NCI-H2107 treated with DMSO at 0.1 percent for 48 hours (cell line): Measurements from ENCODE around the gene AAR2.

Experiments
- DNase-seq: peaks from one replicate; lab custom pipeline; 2025; ENCODE audit not compliant: unreplicated experiment; lab: John Stamatoyannopoulos, UW

Gene AAR2

GRCh38 chr20:36259177-36260061, 23.1 kb downstream of the AAR2 start:
- DNase-seq, result no peak

DNA sequence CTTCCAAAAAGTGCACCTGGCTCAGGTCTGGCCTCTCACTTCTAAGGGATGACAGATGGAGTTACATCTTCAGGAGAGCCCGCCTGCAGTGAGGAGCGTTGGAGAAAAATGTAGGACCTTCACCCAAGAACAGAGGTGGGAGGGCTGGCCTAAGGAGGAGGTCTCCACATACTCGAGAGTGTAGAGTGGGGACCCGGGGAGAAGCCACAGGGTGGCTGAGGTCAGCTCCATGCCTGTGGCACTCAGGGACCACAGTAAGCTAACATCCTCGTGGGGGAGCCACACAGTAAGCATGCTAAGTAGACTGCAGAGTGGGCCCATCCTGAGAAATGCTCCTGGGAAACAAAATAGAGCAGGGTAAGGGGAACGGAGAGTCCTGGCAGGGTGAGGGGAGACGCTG, 24.0 kb downstream of the AAR2 start:
- DNase-seq, result no peak

- DNase-seq, result peak; percentile 3
Observed at GRCh38 chr20:36261389-36262105, 25.3 kb downstream of the AAR2 start.

- DNase-seq, result no peak
Observed at GRCh38 chr20:36262440-36262839, 26.2 kb downstream of the AAR2 start.

DNA sequence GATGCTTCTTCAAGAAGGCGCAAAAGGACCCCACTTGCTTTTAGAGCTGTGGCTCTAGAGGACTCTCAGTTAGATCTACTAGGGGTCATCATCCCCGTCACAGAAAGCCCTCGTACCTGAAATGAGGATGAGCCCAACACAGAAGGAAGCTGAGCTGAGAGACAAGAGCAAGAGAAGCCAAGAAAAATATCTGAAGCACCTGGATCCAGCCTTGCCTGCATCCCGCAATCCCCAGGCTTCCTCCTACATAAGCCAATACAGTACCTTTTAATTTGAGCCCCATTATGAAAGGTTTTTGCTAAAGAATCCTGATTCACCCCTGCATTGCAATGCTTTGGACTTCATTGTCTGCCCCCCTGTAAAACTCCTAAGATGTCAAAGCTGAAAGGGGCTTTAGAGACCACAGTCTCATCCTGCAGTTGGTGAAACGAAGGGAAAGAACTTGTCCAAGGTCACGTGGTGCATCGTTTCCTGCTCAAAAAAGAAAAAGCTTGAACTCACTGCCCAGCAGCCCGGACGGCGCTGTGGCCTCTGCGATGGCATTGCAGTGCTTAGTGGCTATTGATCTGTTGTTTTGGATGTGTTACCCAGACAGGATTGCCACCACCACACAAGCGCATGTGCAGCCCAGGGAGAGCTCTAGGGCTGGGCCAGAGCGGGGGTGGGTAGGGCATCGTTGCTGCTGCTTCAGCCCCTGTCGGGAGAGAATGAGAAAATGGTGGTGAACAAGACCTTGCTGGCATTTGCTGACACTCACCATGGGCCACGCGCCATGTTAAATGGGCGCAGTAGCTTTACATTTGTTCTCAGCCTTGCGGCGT, 28.4 kb downstream of the AAR2 start:
- no peak for DNase-seq

- no peak for DNase-seq
Observed at GRCh38 chr20:36266189-36266588, 29.9 kb downstream of the AAR2 start.

- DNase-seq, result no peak
Observed at GRCh38 chr20:36267605-36268381, 31.5 kb downstream of the AAR2 start.

- no peak for DNase-seq
Observed at GRCh38 chr20:36268440-36269342, 32.4 kb downstream of the AAR2 start.

DNA sequence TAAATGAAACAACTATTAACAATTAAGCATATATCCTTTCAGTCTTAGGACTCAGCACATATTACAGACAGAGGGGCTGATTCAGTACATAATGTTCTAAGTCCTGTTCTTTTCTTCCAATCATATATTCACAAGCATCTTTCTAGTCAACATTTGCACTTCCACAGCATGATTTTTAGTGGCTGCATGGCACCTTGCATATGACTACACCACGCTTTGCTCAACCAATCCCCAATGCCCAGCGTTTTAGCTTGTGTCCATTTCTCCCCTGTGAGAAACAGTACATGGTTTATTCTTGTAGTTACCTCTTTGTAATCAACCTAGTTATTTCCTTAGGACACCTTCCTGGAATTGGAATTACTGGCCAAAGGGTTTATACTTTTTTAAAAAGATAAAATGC, 33.2 kb downstream of the AAR2 start:
- DNase-seq, result no peak

- no peak for DNase-seq
Observed at GRCh38 chr20:36270744-36271638, 34.7 kb downstream of the AAR2 start.

DNA sequence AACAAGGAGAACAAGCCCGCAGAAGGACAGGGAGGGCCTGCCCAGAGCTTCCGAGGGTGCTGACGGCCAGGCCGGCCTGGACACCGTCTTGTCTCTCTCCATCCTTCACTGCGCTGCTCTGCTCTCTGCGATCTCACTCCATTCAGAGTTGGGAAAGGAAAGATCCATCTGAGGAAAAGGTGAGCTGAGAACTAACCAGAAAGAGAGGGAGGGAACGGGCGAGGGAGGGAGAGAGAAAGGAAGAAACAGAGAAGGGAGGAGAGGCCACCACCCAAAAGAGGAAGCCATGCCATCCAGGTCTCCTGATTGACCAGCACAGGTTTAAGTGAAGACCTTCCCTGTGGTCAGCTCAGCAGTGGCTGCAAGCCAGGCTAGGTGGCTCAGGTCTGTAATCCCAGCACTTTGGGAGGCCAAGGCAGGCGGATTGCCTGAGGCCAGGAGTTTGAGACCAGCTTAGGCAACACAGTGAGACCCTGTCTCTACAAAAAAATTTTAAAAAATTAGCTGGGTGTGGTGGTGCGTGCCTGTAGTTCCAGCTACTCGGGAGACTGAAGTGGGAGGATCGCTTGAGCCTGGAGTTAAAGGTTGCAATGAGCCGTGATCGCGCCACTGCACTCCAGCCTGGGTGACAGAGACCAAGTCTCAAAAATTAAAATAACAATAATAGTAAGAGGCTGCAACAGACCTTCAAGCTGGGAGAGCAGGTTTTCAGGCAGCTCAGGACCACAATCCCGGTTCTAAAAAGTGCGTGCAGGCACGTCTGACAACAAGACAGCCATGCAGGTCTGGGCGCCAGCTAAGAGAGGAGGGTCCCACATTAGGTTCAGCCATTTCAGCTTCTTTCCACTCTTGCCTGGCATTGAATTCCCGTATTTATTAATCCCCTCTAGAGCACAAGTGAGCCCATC, 35.6 kb downstream of the AAR2 start:
- DNase-seq, result no peak

- no peak for DNase-seq
Observed at GRCh38 chr20:36272547-36273220, 36.4 kb downstream of the AAR2 start.

DNA sequence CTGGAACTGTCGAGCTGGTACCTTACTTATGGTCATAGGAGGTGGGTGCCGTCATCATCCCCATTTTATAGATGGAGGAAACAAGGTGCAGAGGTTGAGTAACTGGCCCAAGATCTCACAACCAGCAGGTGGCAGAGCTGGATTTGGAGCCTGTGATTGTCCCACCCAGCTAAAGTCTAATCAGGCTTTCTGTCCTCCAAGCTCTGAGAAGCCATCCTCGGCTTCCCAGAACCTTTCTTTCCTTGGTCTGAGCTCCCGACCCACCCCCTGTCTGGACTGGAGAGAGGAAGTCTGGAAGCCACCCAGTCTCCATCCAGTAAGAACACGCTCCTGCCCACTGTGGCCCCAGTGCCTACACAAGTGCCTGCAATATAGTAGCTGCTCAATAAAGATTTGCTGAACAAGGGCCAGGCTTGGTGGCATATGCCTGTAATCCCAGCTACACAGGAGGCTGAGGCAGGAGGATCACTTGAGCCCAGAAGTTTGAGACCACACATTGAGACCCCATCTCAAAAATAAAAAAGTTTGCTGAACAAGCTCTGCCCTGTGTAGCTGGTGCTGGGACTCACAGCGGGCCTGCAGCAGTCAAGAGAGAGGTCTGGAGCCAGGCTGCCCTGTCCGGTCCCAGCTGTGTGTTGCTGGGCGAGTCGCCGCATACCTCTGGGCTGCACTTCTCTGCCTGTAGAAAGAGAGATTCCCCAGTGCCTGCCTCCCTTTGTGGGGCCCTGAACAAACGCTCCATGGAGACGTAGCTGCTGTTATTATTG, 37.3 kb downstream of the AAR2 start:
- no peak for DNase-seq

DNA sequence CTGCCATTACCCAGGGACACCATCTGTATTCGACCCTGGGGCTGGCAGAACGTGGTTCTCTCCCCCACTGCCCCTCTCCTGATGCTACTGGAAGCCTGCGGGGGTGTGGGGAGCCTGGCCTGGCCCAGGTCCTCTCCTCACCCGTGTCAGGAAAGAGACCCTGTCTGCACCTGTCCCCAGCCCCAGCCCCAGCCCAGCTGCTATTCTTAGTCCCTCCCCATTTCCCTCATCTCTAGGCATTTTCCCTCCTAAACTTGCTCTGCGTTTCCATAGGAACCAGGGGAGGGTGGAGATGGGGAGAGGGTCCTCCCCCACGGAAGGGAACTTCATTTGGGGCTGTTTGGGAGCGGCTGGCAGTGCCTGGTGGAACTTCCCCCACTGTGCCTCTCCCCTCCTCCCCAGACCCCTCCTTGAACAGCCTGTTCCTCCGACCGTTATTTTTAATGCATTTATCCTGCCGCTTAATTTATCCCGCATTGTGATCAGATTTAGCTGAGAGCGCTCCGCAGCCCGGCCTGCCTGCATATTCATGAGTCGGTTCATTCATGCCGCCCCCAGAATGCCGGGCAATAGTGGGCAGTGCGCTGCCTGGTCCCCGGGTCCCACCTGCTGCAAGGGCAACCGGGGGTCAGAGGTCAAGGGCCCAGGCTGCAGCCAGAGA, 38.0 kb downstream of the AAR2 start:
- DNase-seq, result no peak

- no peak for DNase-seq
Observed at GRCh38 chr20:36275011-36275410, 38.7 kb downstream of the AAR2 start.
